Tongue (tissue), 2 donors: ENCODE measurements around the gene RHOBTB1. TPM values are rescaled to one million over a fixed set of nuclear protein-coding genes. Genes with fewer than 3 reads are reported as not detected.
A peak's percentile ranks its signal among the peaks of the same experiment; 100 is the strongest.

ENCODE experiments used
- DNase-seq: peaks from one replicate; pipeline ENCODE4 v3.0.0-alpha.2; 2015
- total RNA-seq: library from RNA; depleted of rRNA; stranded (reverse); fragments of >200 nt; gene quantifications from one replicate; pipeline ENCODE4 v1.2.3, GENCODE V29; 2014

The RHOBTB1 gene
- total RNA-seq, 1 donor from 2014 or later: 36.5 TPM

DNA sequence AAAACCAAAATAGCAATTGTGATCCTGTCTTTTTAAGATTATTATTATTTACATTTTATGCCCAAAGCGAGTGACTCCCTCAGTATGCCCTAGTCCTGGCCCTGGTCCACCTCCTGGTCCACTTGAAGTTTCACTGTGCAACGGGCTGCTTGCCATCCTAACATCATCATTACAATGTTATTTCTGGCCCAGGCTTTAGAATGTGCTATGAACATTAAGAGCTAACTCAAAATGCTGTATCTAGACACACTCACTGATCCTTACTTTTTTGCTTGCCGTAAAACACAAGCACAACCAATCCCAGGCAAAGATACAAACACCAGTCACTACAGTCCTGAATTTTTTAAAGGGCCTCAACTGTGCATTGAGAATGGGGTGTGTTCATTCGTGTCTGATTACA lies 38.4 kb downstream of the RHOBTB1 start:
- peak; percentile 33 for DNase-seq

DNA sequence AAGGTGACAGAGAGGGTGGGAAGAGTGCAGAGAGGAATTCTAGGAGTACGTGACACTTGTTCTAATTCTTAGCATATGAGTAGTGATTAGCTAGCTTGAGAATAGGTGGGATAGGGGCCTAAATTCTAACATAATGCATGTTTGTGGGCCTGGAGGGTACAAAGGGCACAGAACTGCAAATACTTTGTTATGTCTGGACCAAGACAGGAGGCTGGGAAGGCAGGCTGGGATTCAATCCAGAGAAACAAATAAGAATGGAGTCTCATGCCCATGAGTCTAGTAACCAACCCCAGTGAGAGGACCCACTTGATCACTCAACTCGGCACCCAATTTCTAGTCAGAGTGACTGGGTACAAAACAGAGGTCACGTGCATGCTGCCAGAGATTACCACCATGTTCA lies 40.9 kb downstream of the RHOBTB1 start:
- no peak for DNase-seq

DNA sequence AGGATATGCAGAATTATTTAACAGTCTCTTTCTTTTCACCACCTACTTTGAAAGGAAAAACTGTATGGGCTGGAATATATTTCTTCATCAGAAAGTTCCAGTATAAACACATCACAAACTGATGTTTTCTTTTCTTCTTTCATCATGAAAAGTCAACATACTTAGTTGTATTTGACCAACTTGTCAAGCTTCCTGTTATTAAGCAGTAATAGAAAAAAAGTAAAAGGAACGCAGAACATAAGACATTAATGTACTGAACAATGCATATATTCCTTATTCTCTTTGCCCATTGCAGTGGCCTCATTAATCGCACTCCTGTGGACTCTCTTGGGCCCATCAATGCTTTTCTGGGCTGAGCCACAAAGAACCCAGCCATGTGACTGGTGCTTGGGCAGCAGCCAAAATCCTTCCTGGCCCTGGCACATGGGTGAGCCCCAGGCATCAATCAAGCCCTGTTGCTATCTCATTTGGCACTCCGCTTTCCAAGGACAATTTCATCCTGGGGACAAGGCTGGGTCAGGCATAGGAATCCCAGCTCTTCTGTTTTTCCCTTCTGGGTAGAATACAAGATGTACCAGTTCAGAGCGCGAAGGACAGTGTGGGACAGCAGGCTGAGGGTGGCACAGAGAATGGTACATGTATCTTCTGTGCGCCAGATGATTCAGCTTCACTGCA lies 42.3 kb downstream of the RHOBTB1 start:
- DNase-seq: no peak

DNA sequence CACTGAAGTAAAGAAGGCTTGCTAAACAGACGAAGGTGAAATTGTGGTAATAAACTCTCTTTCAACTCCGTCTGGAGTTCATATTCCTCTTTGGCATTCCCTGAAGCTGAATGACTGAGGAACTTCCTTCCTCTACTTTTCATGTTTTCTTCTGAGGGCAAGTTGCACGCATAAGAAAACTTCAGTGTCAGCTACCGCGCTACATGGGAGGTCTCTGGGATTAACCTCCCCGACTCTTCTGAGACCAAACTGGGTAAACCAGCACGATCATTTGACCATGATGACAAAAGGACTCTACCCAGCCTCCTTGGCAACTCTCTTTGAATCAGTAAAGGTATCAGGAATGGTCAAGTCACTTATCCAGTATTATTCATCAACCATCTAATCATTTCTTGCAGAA lies 44.7 kb downstream of the RHOBTB1 start:
- no peak for DNase-seq

DNA sequence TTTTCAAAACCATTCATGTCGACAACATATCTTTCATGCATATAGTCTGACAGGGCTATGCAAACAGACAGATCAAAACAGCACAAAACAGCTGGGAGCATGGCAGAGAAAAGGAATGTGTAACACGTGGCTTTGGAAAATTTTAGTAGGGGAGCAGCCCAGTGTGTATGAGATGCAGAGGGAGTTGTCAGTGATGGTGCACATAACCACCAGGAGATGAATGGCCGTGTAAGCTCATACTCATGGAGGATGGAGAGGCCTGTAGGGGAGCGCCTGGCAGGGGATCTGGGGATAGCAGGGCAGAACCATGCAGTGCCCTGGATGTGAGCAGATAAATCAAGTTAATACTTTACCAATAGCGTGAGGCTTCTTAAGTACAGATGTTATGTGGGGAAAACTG lies 45.7 kb downstream of the RHOBTB1 start:
- DNase-seq: peak; percentile 44

DNA sequence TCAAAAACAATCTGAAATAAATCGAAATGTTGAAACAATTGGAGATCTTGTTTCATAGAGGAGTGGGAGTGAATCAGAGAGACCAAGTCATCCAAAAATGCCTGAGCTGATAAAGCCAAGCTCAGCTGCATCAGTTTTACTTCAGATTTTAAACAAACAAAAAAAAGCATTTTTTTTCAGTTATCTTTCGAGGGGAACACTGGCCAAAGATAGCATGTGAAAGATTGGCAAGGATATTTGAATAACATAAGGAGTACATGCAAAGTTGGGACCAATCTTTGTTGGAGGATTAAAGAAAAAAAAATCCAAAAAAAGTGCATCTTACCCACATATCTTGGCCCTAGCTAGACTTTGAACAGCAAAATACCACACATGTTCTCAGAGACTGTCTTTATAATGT lies 47.2 kb downstream of the RHOBTB1 start:
- no peak for DNase-seq

DNA sequence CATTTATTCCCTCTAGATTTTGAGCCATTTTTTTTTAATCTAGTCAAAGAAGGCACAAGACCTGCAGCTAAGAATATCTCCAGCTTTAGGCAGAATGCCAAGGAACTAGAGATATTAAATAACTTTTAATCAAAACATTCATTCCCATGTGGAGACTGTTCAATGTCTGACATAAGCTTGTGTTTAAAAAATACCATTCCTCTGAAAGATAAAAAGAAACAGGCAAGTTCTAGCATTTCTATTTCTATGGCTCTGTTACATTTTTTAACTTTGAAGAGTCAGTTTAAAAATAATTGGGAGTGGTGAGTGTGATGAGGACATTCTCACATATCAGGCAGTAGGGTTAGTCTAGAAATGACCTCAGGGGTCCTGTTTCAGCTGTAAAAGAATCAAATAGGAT lies 48.0 kb downstream of the RHOBTB1 start:
- DNase-seq: peak; percentile 47

DNA sequence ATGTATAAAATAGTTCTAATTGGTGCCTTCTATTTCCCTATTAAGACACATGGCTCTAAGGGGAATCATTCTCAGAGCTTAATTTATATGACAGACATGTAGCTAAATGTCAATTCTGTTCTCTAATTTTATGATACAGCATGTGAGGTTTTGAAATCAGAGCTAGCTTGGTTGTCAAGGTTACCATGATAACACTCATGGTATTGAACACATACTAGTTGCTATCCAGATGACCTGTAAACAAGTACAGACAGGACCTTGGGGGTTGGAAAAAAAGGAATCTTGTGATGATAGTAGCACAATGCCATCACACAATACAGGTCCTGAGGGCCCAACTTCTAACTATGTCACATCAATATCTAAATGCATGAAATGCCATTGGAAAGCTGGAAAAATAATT lies 49.2 kb downstream of the RHOBTB1 start:
- no peak for DNase-seq

DNA sequence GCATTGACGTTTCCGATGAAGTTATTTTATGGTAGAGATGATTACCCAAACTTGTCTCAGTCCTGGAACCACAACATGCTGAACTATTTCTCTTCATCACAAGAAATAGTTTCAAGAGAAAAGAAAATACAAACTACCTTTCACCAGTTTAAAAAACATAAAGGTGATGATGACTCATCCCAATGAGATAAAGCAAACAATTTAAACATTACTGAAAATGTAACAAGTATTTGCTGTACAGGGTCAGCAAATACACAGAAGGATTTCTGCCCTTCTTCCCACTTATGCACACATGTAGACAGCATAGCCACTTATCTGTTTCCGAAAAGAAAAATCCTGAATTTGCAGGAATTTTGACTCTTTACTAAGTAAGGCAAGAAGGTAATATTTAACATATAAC lies 50.8 kb downstream of the RHOBTB1 start:
- no peak for DNase-seq

DNA sequence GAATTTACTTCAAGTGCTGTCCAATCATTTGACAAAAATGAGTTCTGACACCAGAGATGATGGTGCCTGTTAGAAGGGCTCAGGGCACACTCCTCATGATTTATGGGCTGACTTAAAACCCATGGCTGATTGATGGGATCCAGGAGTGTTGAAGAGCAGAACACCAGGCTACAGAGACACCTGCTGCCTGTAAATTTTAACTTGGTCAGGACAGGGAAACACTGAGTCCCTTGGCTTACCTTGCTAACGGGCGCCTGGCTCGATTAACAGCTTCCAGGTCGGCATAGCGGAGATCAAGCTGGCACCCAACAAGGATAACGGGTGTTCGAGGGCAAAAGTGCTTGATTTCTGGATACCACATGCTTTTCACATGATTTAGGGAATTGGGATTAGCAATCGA lies 51.4 kb downstream of the RHOBTB1 start:
- no peak for DNase-seq

DNA sequence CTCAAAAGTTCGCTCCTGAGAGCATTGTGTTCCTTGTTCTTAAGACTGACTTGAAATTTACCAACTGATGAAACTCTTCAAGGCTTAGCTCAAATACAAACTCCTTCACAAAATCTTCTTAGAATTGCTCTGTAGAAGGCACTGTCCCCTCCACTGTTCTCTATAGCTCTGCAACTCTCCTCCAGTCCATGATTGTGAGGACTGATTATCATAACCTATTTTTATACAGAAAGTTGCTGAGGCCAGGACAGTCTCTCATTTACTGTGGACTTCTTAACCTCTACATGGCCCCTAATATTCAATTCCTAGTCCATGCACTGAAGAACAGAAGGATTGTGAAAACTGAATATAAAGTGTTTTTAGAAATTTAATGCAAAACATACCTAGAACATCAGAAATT lies 53.2 kb downstream of the RHOBTB1 start:
- no peak for DNase-seq

DNA sequence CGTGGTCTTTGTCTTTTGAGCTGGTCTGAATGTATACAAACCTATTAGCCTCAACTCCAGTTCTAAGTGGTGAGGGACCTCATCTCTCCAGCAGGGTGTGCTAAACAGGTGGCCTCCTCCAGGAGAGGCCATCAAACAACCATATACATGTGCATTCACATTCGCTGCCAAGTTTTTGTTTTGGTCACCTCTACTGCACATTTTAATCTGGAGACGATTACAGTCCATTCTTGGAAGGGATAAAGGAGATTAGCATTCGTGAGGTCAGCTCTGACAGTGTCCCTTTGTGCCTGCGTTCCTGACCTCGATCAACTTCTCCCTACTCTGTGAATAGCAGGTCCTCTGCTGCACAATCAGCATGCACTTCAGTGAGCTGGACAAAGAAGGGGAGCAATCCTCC lies 60.8 kb downstream of the RHOBTB1 start:
- no peak for DNase-seq

DNA sequence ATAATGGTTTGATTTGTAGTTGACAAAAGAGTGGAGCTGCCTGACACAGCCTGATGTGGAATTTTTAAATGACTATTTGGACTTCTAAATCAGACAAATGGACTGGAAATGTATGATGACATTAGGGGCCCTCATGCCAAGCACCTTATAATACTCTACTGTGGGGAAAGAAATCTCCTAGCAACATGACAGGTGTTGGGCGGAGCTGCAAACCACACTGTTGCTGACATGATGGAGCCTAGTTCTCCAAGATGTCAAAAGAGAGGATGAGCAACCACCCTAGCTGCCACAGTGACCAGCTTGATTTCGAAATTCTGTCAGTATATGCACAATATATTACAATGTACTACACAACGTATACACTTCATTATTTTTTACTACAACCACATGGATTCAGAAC lies 65.8 kb downstream of the RHOBTB1 start:
- no peak for DNase-seq

DNA sequence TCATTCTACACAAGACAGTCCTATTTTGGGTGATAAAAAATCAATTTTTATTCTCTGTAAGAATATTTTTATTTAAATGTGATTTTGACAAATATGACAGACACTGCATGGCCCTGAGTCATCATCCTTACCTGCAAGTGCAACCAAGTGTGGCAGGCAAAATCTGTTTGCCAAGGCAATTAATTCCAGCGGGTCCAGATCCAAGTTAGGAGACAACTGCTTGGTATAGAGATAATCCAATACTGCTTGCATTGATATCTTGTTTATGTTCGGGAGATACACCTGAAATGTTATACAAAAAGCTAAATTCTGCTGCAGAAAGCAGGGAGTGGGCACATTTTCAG lies 66.2 kb downstream of the RHOBTB1 start:
- no peak for DNase-seq

DNA sequence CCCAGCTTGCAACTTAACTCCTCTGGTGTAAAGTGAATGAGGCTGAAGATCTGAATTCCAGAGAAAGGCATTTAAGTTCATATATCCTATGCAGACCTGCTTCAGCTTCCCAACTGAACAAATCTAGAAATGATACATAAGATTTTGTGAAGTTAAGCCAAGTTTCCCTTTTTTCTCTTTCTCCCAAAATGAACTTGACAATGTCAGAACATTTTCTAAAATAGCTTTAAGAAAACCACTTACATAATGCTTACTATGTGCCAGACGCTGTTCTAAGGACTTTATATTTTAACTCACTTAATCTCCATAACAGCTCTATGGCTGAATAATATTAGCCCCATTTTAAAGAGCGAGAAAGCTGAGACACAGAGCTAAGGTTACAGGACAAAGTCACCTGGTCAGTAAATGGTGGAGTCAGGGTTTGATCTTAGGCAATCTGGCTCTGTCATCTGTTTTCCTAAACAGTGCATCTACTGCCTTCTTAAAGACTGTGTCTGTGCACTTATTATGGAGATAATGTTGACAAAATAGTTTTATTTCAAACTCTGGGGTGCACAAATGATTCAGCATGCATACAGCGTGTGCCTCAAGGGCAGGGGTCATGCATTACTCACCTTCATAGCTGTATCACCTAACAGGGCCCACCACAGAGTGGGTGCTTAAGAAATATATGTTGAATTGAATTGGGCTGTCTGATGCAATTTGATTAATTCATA lies 66.8 kb downstream of the RHOBTB1 start:
- no peak for DNase-seq

DNA sequence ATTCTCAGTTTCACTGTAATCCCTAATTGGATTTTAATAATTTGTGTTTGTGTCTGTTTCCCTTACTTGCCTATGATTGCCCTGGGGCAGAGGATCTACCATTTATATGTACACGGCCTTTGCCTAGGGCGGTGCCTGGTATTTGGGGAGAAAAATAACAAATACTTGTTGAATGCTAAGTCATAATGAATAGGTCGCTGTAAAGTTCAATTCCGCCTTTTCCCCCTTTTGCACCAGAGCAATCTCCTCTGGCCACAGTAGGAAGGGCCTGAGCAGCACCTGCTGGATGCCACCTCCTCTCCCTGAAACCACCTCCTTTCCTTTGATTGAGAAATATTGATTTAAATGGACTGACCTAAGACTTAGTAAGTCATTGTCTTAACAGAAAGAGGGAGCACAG lies 70.2 kb downstream of the RHOBTB1 start:
- no peak for DNase-seq

DNA sequence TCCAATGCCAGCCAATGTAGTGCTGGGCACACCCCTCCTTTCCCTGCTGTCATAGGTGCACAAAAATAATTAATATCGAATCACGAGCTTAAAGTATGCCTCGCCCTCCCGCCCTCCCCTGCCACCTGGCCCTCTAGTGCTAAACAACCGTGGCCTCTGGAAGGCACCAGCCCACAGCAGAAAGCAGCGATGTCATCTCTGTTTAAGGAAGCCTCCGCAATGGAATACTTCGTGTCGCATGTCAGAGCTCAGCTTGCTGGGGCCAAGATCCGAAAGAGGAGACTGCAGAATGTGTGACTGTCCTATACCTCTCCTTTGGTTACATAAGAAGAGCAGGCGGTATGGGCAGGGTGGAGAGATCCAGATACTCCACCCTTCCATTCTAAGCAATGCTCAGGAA lies 71.5 kb downstream of the RHOBTB1 start:
- no peak for DNase-seq

DNA sequence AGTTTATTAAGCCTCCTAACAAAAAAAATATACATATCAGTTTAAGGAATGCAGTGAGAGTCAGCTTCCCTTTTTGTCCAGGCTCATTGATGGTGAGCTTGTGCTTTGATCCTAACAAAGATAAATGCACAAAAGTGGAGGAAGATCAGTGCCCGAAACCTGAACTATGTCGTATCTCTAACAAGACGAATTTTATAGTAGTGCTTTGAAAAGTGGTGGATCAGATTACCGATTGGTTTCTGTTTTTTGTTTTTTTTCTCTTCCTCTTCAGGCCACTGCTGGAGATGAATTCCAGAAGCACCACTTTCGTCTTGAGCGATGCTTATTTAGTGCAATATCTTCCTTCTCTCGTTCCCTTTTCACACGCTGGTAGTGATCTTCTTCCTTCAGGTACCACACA lies 72.8 kb downstream of the RHOBTB1 start:
- no peak for DNase-seq

DNA sequence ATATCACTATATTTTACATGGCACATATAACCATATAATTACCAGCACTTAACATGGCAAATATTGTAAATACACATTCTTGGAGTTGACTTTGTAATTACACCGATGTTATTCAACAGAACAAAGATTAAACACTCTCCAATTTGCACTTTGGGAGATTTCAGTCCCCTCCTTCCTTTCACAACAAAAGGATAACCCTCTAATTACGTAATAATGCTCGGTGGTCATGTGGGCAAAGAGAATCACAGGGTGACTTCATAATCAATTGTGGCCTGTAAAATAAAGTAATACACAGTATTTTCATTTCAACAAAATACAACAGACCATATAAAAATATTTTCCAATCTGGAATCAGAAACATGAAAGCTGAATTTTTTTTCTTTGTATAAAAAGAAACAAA lies 73.2 kb downstream of the RHOBTB1 start:
- no peak for DNase-seq

DNA sequence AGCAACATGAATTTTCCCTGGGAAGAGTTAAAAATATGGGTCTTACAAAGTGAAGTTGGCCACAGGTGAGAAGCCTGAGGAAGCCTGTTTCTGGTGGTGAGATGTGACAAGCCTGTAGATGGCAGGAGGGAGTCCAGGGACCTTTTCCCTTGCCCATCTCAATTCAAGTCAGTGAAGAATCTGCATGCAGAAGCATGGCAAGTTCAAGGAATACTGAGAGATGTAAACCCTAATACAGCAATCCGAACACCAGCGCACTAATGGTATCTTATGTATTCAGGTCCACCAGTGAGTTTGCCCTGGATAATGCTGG lies 73.6 kb downstream of the RHOBTB1 start:
- no peak for DNase-seq

DNA sequence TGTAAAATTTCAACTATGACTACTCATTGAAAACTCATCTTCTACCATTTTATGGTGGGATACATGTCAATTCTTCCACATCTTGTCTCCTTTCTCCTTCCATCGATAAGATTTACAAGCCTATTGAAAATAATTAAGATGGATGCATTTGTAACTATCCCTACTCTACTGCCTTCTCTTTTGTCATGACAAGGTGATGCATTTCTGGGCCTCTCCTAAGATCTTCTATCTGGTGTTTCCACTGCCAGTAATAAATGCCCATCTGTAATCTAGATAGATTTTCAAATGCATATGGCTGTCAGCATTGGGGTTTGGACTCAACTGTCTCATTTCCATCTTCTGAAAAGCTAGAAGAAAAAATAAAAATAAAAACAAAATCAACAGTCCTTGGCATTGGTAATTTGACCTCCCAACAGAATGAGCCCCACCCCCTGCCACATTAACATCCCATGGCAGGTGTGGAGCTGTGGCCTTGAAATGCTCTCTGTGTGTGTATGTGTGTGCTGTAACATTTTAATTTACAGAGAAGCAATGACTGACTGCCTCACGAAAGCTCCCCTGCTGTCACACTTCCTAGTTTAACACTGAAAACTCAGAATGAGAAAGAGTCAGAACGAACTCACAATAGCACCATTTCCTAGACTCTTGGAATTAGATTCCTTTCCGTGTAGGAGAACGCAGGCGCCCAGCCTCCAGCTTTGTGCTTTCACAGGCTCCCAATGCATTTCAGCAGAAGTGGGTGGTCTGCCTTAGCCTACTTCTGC lies 74.2 kb downstream of the RHOBTB1 start:
- no peak for DNase-seq

DNA sequence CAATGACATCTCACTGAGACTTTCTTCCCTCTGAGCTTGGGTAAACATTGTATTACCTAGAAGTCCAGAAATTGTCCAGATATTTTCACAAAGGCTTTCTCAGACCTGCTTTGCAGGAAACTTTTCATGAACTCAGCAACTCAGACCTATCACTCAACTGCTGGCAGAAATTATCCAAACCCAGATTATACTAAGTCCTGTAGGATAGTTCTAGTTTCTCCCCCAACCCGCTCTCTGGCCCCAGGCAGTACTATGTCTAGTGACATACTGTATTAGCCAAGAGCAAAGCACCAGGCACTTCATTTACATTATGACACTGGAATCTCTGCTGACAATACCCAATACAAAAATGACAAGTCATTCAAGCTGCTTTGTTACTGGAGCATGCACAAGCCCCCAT lies 75.0 kb downstream of the RHOBTB1 start:
- DNase-seq: no peak

DNA sequence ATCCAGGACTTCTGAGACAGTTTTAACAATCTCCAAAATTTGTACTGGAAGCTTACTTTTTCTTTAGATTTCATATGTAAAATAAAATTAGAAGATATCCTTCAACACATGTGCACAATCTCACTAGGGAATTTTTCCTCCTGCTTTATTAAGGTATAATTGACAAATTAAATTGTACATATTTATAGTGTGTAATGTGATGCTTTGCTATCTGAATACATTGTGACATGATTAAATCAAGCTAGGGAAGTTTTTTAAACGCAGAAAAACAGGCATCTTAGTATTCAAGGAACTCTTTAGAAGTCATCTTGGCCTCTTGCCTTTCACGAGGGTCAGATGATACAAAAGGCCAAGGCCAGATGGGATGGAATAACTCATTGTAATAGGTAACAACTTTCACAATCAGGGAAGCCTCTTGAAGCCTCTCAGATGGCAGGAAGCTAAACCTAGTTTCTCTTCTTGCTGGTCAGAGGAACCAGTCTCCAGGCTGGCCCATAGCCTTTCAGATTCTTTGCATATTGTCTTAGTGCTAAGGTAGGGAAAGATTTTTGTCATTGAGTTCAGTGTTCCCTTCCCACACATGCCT lies 78.7 kb downstream of the RHOBTB1 start:
- no peak for DNase-seq

DNA sequence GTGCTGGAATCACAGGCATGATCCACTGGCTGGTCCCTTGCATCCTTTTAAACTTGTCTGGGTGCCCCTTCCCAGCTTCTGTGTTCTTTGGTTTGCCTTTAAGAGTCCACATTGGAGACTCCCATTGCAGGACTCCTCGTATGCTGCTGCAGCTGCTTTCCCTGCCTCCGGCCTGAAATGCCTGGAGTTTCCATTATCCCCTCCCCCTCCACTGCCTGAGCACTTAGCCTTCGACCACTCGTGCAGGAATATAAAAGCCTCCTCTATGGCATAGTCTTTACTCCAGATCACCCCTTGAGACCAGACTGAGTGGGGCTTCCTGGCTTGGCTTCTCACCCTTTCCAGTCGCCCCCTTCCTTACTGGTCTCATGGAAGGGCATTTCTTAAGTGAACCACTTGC lies 80.2 kb downstream of the RHOBTB1 start:
- DNase-seq: no peak
